Measurements from ENCODE around the gene FAM118A.

- TF ChIP-seq EZH2phosphoT487 (IDR thresholded peaks at IDR 0.05; ENCODE audit: borderline replicate concordance) (no peak), CTCF (conservative IDR thresholded peaks at IDR 0.05; ENCODE audit: low read length) (no peak)
Measured at GRCh38 chr22:45262931-45263462, 46.7 kb upstream of the FAM118A start.
